ENCODE measurements around the gene ADAD2.
"Not testable (repeated sequence)": the region's sequence is repeated elsewhere in the genome, so short reads cannot be mapped to it uniquely, and the experiment has no call there.

ADAD2 gene

GRCh38 chr16:84196727-84197394, 5.9 kb downstream of the ADAD2 start:
- DNase-seq, result no peak

- no peak for DNase-seq
Measured at GRCh38 chr16:84197466-84198128, 6.6 kb downstream of the ADAD2 start.

GRCh38 chr16:84198401-84198800, 7.4 kb downstream of the ADAD2 start:
- DNase-seq, result no peak

- no peak for DNase-seq
Measured at GRCh38 chr16:84199097-84199496, 8.1 kb downstream of the ADAD2 start.

GRCh38 chr16:84199861-84200260, 8.9 kb downstream of the ADAD2 start:
- no peak for DNase-seq

GRCh38 chr16:84204551-84204950, 13.6 kb downstream of the ADAD2 start:
- not testable (repeated sequence) for DNase-seq

GRCh38 chr16:84205123-84205522, 14.2 kb downstream of the ADAD2 start:
- DNase-seq, result not testable (repeated sequence)

GRCh38 chr16:84205976-84206691, 15.2 kb downstream of the ADAD2 start:
- DNase-seq, result no peak

- no peak for DNase-seq
Measured at GRCh38 chr16:84207251-84207650, 16.3 kb downstream of the ADAD2 start.

- DNase-seq, result no peak
Measured at GRCh38 chr16:84207879-84208278, 16.9 kb downstream of the ADAD2 start.

GRCh38 chr16:84209989-84210388, 19.0 kb downstream of the ADAD2 start:
- DNase-seq, result no peak

- no peak for DNase-seq
Measured at GRCh38 chr16:84212154-84212553, 21.2 kb downstream of the ADAD2 start.

GRCh38 chr16:84212631-84213030, 21.7 kb downstream of the ADAD2 start:
- no peak for DNase-seq

- DNase-seq, result no peak
Measured at GRCh38 chr16:84214451-84215066, 23.6 kb downstream of the ADAD2 start.

GRCh38 chr16:84215531-84215930, 24.6 kb downstream of the ADAD2 start:
- DNase-seq, result no peak

- DNase-seq, result not testable (repeated sequence)
Measured at GRCh38 chr16:84216144-84216543, 25.2 kb downstream of the ADAD2 start.

- no peak for DNase-seq
Measured at GRCh38 chr16:84218176-84218823, 27.3 kb downstream of the ADAD2 start.

- no peak for DNase-seq
Measured at GRCh38 chr16:84218956-84219355, 28.0 kb downstream of the ADAD2 start.

GRCh38 chr16:84220851-84221250, 29.9 kb downstream of the ADAD2 start:
- DNase-seq, result no peak

GRCh38 chr16:84223456-84223855, 32.5 kb downstream of the ADAD2 start:
- DNase-seq, result no peak

GRCh38 chr16:84224554-84224953, 33.6 kb downstream of the ADAD2 start:
- DNase-seq, result no peak

GRCh38 chr16:84225126-84225525, 34.2 kb downstream of the ADAD2 start:
- no peak for DNase-seq

GRCh38 chr16:84225571-84225970, 34.6 kb downstream of the ADAD2 start:
- no peak for DNase-seq
